ENCODE measurements around the gene SAMD4A.

- TF ChIP-seq, protein P1, sequence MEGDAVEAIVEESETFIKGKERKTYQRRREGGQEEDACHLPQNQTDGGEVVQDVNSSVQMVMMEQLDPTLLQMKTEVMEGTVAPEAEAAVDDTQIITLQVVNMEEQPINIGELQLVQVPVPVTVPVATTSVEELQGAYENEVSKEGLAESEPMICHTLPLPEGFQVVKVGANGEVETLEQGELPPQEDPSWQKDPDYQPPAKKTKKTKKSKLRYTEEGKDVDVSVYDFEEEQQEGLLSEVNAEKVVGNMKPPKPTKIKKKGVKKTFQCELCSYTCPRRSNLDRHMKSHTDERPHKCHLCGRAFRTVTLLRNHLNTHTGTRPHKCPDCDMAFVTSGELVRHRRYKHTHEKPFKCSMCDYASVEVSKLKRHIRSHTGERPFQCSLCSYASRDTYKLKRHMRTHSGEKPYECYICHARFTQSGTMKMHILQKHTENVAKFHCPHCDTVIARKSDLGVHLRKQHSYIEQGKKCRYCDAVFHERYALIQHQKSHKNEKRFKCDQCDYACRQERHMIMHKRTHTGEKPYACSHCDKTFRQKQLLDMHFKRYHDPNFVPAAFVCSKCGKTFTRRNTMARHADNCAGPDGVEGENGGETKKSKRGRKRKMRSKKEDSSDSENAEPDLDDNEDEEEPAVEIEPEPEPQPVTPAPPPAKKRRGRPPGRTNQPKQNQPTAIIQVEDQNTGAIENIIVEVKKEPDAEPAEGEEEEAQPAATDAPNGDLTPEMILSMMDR (IDR thresholded peaks at IDR 0.05 in 8 of 11, conservative IDR thresholded peaks at IDR 0.05 in 3 of 11), result no peak
- TF ChIP-seq POLR2A (IDR thresholded peaks at IDR 0.05), result no peak
- no peak for TF ChIP-seq POLR2AphosphoS5 (IDR thresholded peaks at IDR 0.05)
Measured at GRCh38 chr14:54775486-54776140, 208.7 kb downstream of the SAMD4A start.
